ENCODE measurements around the gene GTF2A1. TPM values are rescaled to one million over a fixed set of nuclear protein-coding genes. Genes with fewer than 3 reads are reported as not detected.

Gene GTF2A1
- total and polyA plus RNA-seq, 2 donors (not counting 3 experiments of a cell fraction or from before 2014, with no cell fraction given) = 11.1 to 33.4 TPM

GRCh38 chr14:81256289-81256960 is 35.7 kb upstream of the GTF2A1 start:
- H4K20me1 ChIP-seq (replicated peaks; ENCODE audit: control insufficient read depth, extremely low read depth, insufficient read depth, low read length) = no peaks in the 10 kb centered on the region
- TF ChIP-seq CTCF (IDR thresholded peaks at IDR 0.05; ENCODE audit: extremely low read depth in 1 of 2, insufficient read depth in 1 of 2, low read depth in 1 of 2, low read length in 2 of 2) = no peak
- no peak for TF ChIP-seq MAX (IDR thresholded peaks at IDR 0.05; ENCODE audit: insufficient read depth, insufficient read length)
- TF ChIP-seq EZH2 (IDR thresholded peaks at IDR 0.05; ENCODE audit: borderline replicate concordance, low read depth, low read length, severe bottlenecking) = no peak
- TF ChIP-seq MYC (IDR thresholded peaks at IDR 0.05; ENCODE audit: low read depth, low read length) = no peak
- no peak for TF ChIP-seq POLR2AphosphoS5 (IDR thresholded peaks at IDR 0.05; ENCODE audit: insufficient read depth, low read depth, low read length)
- no peak for TF ChIP-seq JUN (IDR thresholded peaks at IDR 0.05; ENCODE audit: borderline replicate concordance, insufficient read depth, insufficient read length, low read depth)
- TF ChIP-seq FOS (IDR thresholded peaks at IDR 0.05; ENCODE audit: borderline replicate concordance, insufficient read depth, low read length) = no peak
- TF ChIP-seq POLR2A (IDR thresholded peaks at IDR 0.05; ENCODE audit: low read depth, low read length) = no peak
- no peak for TF ChIP-seq GATA2 (IDR thresholded peaks at IDR 0.05; ENCODE audit: insufficient read depth, insufficient read length, low read depth, low read length)
- no peaks in the 10 kb centered on the region for H3K36me3 ChIP-seq (ENCODE audit: control insufficient read depth in 2 of 2, extremely low read depth in 1 of 2, insufficient read depth in 2 of 2, low read length in 2 of 2)
- H3K4me3 ChIP-seq (replicated peaks in 1 of 3; ENCODE audit: insufficient read depth in 1 of 3, low read depth in 1 of 3, low read length in 3 of 3) = no peak overlapping the region
- POLR2A ChIA-PET = no interaction called here
- FAIRE-seq (no peak), DNase-seq (ENCODE audit: low read depth, low spot score) (no peak)
- CTCF ChIA-PET = no interaction called here
- no peak overlapping the region for H3K9ac ChIP-seq (replicated peaks; ENCODE audit: extremely low read depth, insufficient read depth, low read length)
- H3K4me2 ChIP-seq (ENCODE audit: insufficient read depth, low read length) = no peak overlapping the region
- BruUV-seq (replicated peaks) = no TSS peak
- H3K27ac ChIP-seq (ENCODE audit: insufficient read depth, low read depth, low read length) = no peak overlapping the region
- no peak overlapping the region for H2AFZ ChIP-seq (ENCODE audit: low read depth, low read length)
- no peaks in the 10 kb centered on the region for H3K9me3 ChIP-seq (replicated peaks; ENCODE audit: control insufficient read depth, insufficient read depth, low read length)
- H3K79me2 ChIP-seq (ENCODE audit: control insufficient read depth, insufficient read depth, low read length) = no peaks in the 10 kb centered on the region
- no peaks in the 10 kb centered on the region for H3K4me1 ChIP-seq (ENCODE audit: control insufficient read depth, extremely low read depth, insufficient read depth, low read length)
- H3K27me3 ChIP-seq (ENCODE audit: control insufficient read depth in 2 of 2, insufficient read depth in 2 of 2, low read length in 2 of 2) = no peaks in the 10 kb centered on the region
- dilution Hi-C loops (cut with MboI; ENCODE audit: extremely low pct_ligation_motif_present, low sequenced_read_pairs) (no loop called here), intact Hi-C loops (cut with micrococcal nuclease) (no loop called here)
- H3K9me1 ChIP-seq (replicated peaks; ENCODE audit: control insufficient read depth, extremely low read depth, insufficient read depth, low read length) = no peaks in the 10 kb centered on the region
